Amniotic epithelial cell (primary cell): ENCODE measurements around the gene TTR.

Experiments used
- DNase-seq: peaks from one replicate; pipeline ENCODE4 v3.0.0-alpha.2; 2010; ENCODE audit warnings: low read depth

TTR gene

DNA sequence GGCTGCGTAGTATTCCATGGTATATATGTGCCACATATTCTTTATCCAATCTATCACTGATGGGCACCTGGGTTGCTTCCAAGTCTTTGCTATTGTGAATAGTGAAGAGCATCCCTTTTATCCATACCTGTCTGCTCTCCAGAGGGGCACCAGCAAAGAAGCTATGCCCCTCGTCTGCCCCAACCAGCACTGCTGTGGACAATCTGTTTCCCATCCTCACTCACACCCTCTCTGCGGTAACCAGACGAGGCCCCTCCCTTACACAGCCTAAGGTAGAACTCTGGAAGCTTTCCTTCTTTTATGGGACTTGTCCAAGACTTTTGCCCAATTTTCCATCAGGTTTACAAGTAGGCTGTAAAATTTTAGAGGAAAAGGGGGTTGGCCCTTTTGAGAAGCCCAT is 24.9 kb downstream of the TTR start:
- no peak for DNase-seq

DNA sequence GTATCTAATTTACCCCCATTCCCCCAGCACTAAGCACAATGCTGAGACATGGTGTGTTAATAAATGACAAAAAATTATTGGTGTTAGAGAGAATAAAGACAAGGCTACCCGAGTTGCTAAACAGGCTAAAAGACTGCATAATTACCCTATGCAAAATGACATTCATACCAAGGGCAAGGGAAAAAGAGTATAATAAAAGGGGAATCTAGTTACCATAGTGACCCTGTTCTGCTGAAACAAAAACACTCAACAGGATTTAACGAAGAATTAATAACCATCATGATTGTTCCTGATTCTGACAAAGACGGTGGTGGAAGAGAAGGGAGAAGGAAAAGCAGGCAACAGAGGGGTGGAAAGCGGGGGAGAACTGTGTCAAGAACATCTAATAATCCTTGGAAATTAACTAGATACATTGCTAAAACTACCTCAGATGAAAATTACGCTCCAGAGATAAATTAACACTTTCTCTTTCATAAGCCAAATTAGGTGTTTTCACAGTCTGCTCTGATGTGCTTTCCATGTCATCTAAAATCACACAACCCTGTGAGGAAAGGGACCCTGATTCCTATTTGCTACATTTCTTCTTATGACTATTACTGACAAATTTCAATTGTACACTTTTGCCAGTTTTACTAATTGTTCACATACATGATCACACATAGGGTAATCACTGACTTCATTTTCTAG is 25.5 kb downstream of the TTR start:
- DNase-seq, result no peak

DNA sequence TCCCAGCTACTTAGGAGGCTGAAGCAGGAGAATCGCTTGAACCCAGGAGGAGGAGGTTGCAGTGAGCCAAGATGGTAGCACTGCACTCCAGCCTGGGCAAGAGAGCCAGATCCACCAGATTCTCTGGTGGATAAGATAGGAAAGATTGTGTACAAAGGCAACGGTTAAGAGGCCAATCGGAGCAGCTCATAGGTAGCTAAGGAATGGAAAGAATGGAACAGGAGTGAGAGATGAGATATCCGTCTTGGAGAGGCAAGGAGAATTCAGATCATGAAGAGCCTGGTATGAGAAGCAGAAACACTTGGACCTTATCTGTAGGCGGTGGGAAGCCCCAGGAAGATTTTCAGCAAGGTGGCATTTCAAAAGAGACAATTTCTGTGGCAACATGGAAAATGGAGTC is 27.1 kb downstream of the TTR start:
- DNase-seq, result no peak

DNA sequence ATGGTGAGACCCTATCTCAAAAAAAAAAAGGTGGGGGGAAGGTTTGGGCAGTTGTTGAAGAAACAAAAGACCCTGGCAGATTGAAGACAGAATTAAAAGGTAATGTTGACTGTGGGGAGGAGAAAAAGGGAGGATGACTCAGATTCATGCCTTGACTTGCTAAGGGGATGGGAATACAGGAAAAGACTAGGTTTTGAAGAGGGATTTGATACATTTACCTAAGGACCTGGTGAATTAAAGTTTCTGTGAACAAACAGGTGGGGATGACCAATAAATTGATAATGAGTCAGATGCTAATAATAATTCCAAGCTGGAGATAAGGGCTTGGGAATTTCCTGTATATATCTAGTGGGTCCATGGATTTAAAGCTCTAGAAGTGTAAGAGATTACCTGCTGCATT is 27.6 kb downstream of the TTR start:
- no peak for DNase-seq

DNA sequence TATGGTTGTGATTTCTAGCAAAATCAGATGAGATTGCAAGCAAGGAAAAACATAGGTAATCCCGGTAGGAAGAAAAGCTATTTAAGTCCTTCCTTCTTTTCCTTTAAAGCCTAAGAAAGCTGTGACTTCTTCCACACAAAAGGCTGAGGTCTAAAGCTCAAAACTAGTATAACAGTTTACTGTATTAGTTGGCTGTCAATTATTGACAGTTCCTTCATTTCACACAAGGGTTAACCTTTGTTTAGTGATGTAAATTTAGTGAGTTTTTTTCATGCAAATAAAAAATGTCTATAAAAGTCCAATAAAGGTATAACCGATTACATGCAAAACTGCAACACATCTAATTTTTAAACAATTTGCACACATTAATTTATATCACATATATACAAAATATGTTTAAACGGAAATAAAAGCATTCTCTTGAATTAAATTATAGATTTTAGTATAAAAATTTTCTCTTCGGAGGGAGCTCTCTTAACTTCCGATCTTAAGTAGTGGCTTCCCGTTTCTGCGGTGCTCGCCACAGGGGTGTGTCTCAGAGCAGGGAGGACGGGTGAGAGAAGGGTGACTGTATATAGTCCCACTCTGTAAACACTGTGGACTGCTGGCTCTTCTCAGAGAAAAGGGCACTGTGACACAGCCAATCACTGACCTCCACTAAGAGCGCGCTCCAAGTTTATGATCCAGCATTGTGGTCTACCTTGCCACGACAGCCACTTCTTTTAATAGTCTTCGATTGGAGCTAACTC is 33.4 kb downstream of the TTR start:
- no peak for DNase-seq

DNA sequence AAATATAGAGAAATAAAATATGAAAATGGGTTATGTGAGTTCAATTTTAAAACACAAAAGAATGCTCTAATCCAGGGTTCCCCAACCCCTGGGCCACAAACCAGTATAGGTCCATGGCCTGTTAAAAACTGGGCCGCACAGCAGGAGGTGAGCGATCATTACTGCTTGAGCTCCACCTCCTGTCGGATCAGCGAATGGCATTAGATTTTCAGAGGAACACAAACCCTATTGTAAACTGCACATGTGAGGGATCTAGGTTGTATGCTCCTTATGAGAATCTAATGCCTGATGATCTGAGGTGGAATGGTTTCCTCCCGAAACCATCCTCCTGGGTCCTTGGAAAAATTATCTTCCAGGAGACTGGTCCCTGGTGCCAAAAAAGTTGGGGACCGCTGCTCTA is 34.7 kb downstream of the TTR start:
- DNase-seq, result no peak

DNA sequence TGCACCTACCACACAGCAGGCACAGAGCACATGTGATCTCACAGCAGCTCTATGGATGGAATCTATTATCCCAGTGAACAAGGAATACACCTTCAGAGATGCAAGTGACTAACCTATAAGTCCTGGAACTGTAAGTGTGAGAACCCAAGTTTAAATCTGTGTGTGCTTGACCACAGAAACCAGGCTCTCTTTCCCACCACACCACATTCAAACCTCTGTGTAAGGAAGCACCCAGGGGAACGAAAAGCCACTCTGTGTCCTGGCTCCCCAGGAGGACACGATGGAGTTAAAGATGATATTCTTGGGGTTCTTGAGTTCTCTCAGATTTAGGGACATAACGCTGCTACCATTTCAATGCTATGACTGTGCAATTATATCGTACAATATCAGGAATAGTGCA is 38.9 kb downstream of the TTR start:
- no peak for DNase-seq

DNA sequence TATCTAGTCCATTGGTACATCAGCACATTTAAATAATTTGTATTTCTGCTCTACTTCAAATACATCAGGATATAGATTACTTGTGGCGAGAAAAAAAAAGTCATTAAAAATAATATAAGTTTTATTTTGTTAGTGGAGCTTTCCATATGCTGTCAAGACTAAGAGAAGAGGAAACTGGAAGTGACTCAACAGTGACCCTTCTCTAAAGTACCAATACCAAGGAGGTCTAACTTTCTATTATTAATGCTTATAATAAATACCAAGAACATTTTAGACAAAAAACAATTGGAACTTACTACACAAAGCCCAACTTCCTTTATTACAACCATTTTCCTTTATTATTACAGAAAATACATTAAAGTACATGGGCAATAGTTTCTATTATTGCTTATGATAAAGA is 39.8 kb downstream of the TTR start:
- no peak for DNase-seq

- no peak for DNase-seq
These were observed 40.7 kb downstream of the TTR start for GRCh38 chr18:31632356-31632755.

DNA sequence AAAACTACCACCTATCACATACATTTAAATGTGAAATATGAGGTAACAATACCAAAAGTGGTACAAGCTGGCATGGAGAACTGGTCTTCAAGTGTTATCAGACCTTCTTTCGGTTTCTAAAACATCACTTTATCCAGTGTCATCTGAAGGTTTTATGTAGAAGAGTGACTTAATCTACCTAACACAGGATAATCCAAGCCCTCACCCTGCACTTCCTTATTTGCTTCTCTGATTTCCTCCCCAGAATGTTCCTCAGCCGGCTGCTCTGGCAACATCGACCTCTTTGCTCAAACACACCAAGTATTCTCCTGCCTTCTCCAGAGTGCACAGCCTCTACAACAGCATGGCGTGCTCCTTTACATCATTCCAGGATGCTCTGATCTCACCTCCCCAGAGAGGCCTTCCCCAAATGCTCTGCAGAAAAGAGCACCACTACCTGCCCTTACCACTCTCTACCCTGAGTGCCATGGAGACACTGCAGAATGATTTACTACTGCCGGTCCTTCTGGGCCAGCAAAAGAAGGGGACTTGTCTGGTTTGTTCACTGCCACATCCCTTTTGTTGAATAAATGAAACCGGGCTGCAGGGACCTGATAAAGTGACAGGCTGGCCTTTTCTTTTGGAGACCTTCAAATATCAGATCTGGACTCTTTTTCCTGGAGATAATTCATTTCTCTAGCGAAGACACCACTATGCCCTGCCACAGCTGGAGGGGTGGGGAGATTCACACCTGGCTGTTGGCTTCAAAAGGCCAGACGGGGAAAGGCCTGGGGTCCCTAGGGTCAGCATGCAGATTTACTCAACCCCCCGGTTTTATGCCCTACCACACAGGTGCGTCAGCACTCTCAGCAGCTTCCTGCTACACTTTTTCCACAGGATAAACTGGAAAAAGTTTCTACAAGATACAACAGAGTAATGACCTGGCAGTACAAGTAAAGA is 42.0 kb downstream of the TTR start:
- no peak for DNase-seq

DNA sequence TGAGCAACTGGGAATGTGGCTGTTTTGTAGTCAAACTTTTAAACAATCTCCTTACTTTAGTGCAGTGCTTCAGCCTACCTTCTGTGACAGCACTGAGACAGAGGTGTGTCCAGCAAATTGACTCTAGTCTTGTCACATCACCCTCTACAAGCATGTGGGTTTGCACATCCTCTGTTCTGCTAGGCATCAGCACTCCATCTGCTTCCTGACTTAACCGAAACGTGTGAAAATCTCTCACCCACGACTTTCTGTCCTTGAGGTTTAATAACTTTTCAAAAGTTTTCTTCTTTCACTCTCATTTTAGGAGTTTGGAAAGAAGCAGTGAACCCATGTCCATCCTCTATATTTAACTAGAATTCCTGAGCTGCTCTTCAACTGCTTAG is 42.6 kb downstream of the TTR start:
- DNase-seq, result no peak

- DNase-seq, result no peak
These were observed 44.7 kb downstream of the TTR start for GRCh38 chr18:31636387-31636786.

DNA sequence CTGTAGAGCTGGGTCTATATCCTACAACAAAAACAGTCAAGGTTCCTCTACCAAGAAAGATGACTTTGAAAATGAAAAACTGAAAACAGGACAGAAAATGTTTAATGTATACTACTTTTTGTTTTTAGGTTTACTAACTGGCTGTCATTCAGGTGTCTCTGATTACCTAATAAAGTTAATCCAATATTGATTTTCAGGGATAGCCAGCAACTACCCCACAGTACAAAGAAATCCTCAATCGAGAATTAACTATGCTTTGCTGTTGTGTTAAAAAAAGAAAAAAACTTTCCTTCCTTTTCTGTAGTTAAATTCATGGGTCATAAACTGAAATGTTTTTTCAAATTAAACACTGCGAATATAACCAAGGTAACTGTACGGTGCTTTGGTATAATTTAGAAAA is 45.8 kb downstream of the TTR start:
- no peak for DNase-seq

- peak; percentile 30 for DNase-seq
These were observed 51.3 kb downstream of the TTR start for GRCh38 chr18:31643003-31643402.

DNA sequence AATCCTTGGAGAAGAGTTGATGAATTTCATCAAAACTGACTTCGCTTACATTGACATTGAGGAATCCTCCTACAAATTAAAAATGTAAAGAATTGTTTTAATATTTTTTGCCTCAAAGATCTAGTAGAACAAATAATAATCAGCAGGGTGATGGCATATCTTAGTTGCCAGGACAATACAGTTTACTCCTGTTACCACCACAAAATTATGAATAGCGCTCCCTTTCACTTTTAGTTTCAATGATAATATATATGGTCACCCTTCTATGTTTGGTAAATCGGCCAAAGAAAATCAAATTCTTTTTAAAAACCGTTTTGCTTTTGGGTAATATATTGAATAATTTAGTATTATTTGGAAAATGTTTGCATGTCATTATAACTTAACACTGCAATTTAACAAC is 53.7 kb downstream of the TTR start:
- DNase-seq, result no peak

DNA sequence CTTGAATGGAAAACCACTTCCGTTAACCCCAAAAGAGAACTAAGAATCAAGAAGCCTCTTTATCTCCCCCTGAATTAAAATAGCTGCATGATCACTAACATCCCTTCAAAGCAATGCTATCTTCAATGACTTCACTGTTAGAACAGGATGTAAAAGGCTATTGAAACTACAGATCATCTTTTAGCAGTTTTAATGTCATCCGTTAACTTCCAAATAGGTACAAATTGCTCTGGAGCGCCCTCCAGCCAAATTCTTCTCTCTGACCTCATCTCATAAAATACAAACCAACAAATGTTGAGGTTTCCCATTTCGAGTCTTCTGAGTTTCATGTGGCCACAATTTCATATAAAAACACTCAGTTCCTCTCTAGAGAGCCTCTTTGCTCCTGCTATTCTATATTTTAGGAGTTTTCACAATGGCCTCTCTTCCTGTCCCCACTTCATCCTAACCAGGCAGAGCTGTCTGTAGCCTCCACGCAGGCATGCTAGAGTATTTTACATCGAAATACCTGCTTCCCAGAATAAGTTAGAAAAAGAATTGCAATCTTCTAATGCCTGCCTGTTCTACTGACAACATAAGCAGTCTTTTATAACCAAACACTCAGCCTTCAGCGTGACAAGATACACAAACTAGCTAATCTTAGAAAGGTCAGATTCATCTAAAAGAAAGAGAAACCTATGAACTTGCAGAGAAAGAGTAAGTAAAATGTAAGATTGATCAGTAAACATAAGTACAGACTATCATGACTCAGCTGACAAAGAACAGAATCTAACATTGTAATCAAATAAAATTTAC is 54.9 kb downstream of the TTR start:
- DNase-seq, result no peak

- no peak for DNase-seq
These were observed 55.6 kb downstream of the TTR start for GRCh38 chr18:31647127-31647753.
